Astrocyte of the cerebellum (primary cell): ENCODE results near the gene DIMT1.

Experiments used
- DNase-seq: peaks from one replicate; pipeline ENCODE4 v3.0.0-alpha.2; 2011; ENCODE audit warnings: low read depth
- H3K4me3 ChIP-seq: 2 replicates; pipeline ENCODE4 v1.5.1; 2011; ENCODE audit warnings: mild to moderate bottlenecking, low read depth, low read length, moderate library complexity
- CTCF ChIP-seq: IDR thresholded peaks from 2 replicates; pipeline ENCODE4 v1.5.1; 2012; ENCODE audit warnings: low read length, low read depth, moderate library complexity, mild to moderate bottlenecking; ENCODE audit errors: missing control alignments
- in situ Hi-C: cut with HindIII; loops from 2 replicates; pipeline ENCODE4 v1.10.0; 2017; ENCODE audit warnings: low sequenced_read_pairs

The DIMT1 gene

DNA sequence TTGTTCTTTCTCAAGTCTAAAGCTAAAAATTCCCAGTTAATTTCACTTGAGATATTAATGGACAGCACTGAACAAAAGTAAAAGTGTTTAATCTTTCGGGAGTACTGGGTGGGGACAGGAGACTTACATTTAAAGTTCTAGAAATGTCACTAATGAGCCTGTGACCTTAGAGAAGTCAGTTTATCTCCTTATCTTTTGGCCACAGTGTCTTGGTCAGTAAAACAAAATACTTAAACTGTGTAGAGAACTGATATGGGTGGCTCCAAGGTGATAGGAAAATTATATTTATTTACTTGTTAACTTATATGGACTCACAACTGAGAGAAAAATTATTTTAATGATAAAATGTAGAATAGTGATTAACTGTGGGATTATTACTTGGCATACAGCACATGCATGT lies 17.7 kb upstream of the DIMT1 start:
- no peak for TF ChIP-seq CTCF
- no peak overlapping the region for H3K4me3 ChIP-seq
- in situ Hi-C loops: no loop called here
- DNase-seq: no peak

GRCh38 chr5:62419609-62420008 lies 15.9 kb upstream of the DIMT1 start:
- in situ Hi-C loops: no loop called here
- H3K4me3 ChIP-seq: no peak overlapping the region
- TF ChIP-seq CTCF: no peak
- no peak for DNase-seq

DNA sequence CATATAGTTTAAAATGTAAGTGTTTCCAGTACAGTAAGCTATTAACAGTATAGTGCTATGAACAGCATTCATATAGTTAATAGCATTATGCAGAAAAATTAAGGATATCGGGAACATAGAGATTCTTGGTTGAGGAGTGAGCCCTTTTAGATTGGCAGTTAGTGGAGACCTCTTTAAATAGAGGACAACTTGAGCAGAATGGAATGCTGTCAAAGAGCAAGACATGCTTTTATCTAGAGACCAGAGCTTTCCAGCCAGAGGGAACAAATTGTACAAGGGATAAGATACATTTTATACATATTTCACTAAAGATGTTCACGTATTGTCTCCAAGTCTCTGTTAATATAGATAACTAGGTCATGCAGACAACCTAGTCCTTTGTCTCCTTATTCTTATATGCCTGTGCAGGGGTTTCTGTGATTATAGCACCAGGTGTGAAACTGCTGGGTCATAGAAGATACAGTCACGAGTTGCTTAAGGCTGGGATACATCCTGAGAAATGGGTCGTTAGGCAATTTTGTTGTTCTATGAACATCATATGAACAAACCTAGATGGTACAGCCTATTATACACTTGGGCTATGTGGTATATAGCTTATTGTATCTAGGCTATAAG lies 14.9 kb upstream of the DIMT1 start:
- in situ Hi-C loops: no loop called here
- no peak for DNase-seq
- no peak overlapping the region for H3K4me3 ChIP-seq
- no peak for TF ChIP-seq CTCF

DNA sequence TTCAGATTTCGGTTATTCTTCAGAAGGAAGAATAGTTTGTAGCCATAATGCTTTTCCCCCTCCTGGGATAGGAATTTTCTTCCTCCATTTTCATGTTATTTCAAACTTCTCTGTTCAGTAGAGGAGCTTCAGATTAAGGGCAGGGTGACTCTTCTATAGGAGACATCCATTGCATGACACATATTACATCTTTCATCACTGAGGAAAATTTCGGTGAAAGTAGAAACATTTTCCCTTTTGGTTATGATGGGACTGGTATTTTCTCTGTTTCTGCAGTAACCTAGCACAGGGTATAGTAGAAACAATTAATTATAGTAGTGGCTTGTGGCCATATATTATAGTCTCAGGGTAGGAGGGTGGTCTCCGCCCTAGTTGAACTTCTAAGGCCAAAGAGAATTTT lies 10.0 kb upstream of the DIMT1 start:
- TF ChIP-seq CTCF: no peak
- no peak for DNase-seq
- in situ Hi-C loops: no loop called here
- peak overlapping the region; percentile 94 for H3K4me3 ChIP-seq

DNA sequence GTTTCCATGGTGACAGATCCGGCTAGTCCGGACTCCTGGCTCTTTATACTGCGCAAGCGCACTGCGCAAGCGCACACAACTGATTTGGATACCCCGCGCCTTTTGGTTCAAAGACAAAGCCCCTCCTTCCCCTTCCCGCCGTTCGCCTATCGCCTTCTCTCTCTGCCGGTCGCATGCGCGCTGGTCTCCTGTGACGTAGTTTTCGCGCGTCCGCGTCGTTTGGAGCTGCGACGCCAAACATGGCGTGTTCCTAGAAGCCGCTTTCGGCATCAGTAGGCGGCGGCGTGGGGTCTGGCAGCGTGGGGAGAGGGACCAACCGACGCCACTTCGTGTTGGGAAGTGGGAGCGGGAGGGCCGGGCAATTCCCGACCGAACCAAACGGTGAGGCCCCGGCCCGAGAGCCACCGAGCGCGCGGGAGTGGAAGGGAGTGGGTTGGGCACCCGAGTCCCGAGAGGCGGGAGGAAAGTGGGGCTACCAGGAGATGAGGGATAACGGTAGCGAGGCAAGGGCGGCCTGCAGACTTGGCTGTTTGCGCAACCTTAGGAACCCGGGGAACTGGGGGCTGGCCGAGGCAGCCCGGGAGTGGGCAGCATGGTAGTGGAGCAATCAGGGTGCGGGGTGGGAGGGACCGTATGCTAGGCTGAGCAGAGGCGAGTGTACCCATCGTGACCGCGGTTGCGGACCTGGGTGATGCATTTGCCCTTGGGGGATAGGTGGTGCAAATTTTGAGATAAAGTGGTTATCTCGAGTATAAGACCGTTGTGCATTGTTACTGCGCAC lies 9.0 kb upstream of the DIMT1 start, which contains the start of gene IPO11:
TSS of gene IPO11 (plus strand) at position 215 of the 781 bp plus-strand sequence. CDS start 24,517 bp downstream, outside the sequence.
- H3K4me3 ChIP-seq: peak within 1 kb of the TSS; percentile 94
- TF ChIP-seq CTCF: no peak
- in situ Hi-C loops: no loop called here
- peak; percentile 98 for DNase-seq

- no peak overlapping the region for H3K4me3 ChIP-seq
- DNase-seq: no peak
- in situ Hi-C loops: no loop called here
- no peak for TF ChIP-seq CTCF
Observed at GRCh38 chr5:62395210-62395950, 8.3 kb downstream of the DIMT1 start.
